Measurements from ENCODE around the gene WBP1L. TPM values are rescaled to one million over a fixed set of nuclear protein-coding genes. Genes with fewer than 3 reads are reported as not detected.
"Not testable (repeated sequence)": the region's sequence is repeated elsewhere in the genome, so short reads cannot be mapped to it uniquely, and the experiment has no call there.

WBP1L gene
- total RNA-seq, 2 donors from 2014 or later = 15.7 to 16.7 TPM

DNA sequence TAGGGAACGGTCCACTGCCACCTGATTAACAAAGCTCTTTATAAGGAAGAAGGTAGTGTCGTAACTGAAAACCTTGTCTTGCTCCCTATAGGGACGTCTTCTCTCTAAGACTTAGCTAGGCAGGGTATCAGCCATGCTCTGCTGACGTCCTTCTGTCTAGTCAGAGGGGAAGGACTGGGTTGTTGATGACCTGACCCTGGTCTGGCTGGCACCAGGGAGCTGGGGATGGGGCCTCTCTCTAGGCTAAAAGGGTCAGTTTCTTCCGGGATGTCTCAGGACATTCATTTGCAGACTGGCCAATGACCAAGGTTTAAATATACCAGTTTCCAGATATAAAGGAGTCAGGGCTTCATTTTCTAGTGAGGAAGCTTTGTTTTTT is 83.8 kb downstream of the WBP1L start:
- H3K27ac Mint-ChIP-seq = no peak overlapping the region
- H3K9me3 Mint-ChIP-seq = no peaks in the 10 kb centered on the region
- ATAC-seq (no peak), DNase-seq (ENCODE audit: low spot score in 2 of 2) (no peak)
- H3K36me3 Mint-ChIP-seq = no peaks in the 10 kb centered on the region

DNA sequence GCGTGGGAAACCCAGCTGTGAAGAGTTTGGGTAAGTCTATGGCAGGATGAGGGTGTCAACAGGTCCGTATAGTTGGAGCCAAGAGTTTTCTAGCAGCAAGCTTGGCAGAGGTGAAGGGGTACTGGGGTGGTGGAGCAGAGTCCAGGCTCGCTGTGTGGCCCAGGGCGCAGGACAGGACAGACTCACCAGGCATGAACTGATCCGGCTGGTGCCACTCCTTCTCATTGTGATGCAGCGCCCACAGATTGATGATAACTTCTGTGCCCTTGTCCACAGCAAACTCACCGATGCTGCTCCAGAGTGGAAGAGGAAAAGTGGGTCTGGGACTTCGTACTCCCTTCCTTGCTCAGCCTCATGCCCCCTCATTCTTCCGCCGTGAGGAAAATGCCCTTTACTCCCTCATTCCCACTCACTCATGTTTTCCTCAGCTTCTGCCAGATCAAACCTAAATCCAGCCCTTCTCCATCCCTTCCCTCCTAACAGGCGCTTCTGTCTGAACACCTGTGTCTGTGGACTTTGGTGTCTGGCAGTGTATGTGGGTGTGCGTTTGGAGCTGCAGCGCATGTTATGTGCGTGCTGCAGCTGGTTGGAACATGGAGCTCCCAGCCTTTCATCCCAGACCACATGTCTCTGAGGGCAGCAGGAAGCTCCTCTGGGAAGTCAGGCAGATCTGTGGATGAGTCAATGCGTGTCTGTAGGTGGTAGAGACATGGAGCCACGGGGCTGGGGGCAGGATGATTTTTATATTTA is 87.7 kb downstream of the WBP1L start:
- Mint-ChIP-seq H3K36me3 (no peaks in the 10 kb centered on the region), H3K9me3 (no peaks in the 10 kb centered on the region), H3K27ac (no peak overlapping the region)
- ATAC-seq (no peak), DNase-seq (ENCODE audit: low spot score in 2 of 2) (no peak)

DNA sequence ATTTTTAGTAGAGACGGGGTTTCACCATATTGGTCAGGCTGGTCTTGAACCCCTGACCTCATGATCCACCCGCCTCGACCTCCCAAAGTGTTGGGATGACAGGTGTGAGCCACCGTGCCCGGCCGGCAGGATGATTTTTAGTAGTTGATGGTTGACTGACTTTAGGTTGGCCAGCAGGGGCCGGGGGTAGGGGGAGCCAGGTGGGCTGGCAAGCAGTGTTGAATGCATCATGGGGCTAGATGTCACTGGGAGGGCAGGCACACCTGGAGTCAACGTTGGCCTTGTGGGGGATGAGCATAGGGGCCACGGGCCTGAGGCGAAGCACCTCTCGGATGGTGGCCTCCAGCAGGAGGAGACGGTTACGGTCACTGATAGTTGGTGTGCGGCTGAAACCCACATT is 88.5 kb downstream of the WBP1L start:
- Mint-ChIP-seq H3K36me3 (no peaks in the 10 kb centered on the region), H3K27ac (no peak overlapping the region), H3K9me3 (no peaks in the 10 kb centered on the region)
- ATAC-seq = no peak
- DNase-seq (ENCODE audit: low spot score in 2 of 2) = no peak

DNA sequence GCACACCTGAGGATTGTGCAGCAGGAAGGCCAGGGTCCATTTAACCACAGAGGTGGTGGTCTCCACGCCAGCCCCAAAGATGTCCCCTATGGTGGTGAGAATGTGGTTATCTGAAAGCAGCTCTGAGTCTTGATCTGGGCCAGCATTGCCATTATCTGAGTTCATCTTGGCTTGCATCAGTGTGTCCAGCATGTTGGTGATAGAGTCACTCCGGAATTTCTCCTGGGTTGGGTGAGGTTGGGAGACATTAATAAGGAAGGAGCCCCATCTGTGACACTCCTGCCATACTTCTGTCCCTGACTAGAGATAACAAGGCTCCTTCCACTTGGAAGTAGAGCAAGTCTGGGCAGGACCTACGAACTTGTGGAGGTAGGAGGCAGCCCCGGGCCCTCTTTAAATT is 89.2 kb downstream of the WBP1L start:
- no peak for DNase-seq (ENCODE audit: low spot score in 2 of 2)
- no peak for ATAC-seq
- Mint-ChIP-seq H3K9me3 (peaks cover 0 to 4% of the 10 kb centered on the region in 2 donors), H3K27ac (no peak overlapping the region), H3K36me3 (peaks cover 0 to 6% of the 10 kb centered on the region in 2 donors)

DNA sequence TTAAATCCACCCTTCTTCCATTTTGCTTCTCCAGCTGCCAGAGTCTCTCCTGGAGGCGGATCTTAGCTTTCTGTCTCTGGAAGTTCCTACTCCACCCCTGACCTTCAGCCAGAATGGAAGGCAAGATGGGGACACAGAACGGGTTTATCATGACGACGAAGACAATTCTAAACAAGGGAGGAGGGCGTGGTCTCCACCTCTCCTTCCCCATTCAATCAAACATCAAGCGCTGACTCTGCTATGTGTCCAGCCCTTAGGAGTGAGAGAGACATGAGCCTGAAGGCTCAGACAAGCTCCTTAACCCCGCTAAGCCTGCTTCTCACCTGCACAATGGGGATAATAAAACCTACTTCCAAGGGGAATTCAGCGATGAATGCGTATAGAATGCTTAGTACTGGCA is 90.4 kb downstream of the WBP1L start:
- H3K9me3 Mint-ChIP-seq = peaks cover 0 to 6% of the 10 kb centered on the region in 2 donors
- peaks cover 0 to 9% of the 10 kb centered on the region in 2 donors for H3K36me3 Mint-ChIP-seq
- ATAC-seq (no peak), DNase-seq (ENCODE audit: low spot score in 2 of 2) (no peak)
- no peak overlapping the region for H3K27ac Mint-ChIP-seq

DNA sequence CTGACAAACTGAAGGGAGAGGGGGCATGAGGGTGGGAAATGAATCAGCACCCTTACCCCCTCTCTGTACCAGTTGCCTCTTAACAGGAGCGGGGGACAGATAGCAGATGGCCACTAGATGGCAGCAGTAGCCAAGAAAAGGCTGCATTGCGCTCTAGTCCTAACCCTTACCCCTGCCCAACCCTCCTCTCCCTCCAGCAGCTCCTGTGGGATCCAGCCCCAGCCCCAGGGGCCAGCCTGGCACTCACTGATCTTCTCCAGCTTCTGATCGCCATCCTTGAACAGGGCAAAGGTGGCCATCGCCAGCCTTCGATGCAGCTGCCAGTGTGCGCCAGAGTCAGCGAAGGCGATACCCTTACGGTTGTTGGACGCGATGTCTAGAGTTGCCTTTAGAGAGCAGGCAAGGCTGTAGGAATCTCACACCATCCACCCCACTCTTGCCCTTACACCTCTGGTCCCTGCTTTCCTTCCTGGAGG is 91.3 kb downstream of the WBP1L start:
- peak; percentile 99 for ATAC-seq
- Mint-ChIP-seq H3K36me3 (peaks cover 0 to 9% of the 10 kb centered on the region in 2 donors), H3K27ac (no peak overlapping the region), H3K9me3 (peaks cover 0 to 6% of the 10 kb centered on the region in 2 donors)
- peak; percentile 65 to 79 for DNase-seq (ENCODE audit: low spot score in 2 of 2)

DNA sequence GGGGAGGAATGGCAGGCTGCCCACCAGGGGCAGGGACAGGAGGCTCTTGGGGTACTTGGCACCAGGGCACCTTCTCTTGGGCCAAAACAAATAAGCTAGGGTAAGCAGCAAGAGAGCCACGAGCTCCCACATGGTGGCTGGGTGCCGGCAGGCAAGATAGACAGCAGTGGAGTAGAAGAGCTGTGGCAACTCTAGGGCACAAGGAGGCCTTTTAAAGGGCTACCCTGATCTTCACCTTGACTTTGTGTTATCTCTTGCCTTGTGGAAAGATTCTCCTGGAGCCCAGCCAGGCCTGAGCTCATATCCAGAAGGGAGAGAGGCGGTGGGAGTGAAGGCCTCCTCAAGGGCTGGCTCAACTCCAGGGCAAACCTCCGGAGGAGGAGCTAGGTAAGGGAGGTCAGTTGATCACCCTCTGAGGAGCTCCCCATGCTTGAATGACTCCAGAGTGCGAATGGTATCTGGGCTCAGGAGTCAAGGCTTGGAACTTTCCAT is 93.5 kb downstream of the WBP1L start, which contains the start of gene CYP17A1:
CYP17A1 (minus strand) TSS at position 184 of the 492 bp plus-strand sequence; CDS start at position 132, 52 bp downstream.
- ATAC-seq (no peak), DNase-seq (ENCODE audit: low spot score in 2 of 2) (no peak)
- Mint-ChIP-seq H3K27ac (no peak within 1 kb of the TSS), H3K36me3 (peaks cover 0 to 9% of the 10 kb centered on the region in 2 donors), H3K9me3 (peaks cover 0 to 6% of the 10 kb centered on the region in 2 donors)

DNA sequence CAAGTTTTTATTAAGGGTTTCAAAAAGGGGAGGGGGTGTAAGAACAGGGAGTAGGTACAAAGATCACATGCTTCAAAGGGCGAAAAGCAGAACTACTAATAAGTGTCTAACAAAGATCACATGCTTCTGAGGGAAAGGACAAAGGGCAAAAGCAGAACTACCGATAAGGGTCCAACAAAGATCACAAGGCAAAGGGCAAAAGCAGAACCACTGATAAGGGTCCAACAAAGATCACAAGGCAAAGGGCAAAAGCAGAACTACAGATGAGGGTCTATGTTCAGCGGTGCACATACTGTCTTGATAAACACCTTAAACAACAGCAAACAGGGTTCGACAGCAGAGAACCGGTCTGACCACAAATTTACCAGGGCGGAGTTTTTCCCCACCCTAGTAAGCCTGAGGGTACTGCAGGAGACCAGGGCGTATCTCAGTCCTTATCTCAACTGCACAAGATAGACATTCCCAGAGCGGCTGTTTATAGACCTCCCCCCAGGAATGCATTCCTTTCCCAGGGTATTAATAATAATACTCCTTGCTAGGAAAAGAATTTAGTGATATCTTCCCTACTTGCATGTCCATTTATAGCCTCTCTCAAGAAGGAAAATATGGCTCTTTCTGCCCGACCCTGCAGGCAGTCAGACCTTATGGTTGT is 94.7 kb downstream of the WBP1L start:
- not testable (repeated sequence) for ATAC-seq; H3K36me3 Mint-ChIP-seq; DNase-seq (ENCODE audit: low spot score in 2 of 2); H3K27ac Mint-ChIP-seq; H3K9me3 Mint-ChIP-seq

DNA sequence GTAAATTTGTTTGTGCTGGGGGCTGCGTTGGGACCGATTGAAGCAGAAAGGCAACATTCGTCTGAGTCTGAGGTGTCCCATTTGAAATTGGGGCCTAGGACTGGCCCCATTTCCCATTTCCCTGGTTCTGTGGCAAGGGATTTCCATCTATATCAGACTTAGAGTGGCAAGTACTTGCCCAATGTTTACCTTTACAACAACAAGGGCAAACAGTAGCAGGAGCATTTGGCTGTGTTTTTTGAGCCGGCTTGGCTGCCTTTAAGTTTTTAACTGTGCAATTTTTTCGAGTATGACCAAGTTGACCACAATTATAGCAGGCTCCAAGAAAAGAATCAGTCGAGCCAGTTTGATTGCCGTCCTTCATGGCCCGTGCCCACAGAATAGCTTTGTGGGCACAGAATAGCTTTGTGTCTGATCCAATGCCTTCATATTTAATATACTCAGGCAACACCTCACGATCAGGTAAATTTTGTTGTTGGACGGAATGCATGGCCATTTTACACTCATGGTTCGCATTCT is 98.1 kb downstream of the WBP1L start:
- peak in 1 of 2 donors; percentile 13 for DNase-seq (ENCODE audit: low spot score in 2 of 2)
- H3K36me3 Mint-ChIP-seq = peaks cover 0 to 9% of the 10 kb centered on the region in 2 donors
- ATAC-seq = no peak
- H3K9me3 Mint-ChIP-seq = peaks cover 0 to 6% of the 10 kb centered on the region in 2 donors
- no peak overlapping the region for H3K27ac Mint-ChIP-seq

DNA sequence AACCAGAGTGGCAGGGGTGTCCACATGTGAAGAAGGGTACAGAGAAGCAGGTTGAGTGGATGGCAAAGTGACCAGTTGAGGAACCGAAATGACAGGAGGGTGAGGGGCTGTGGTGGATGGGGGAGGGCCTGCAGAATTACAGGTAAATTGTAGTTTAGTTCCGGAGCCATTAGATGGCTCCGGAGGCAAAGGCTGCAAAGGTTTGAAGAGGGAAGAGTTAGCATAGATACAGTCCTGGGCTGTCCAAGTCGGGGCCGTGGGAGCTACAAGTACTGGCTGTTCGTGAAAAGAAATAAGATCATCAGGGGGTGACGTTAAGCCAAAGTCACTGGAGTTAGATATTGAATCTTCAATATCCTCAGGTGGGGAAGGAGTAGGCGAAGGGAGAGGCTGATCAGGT is 99.4 kb downstream of the WBP1L start:
- not testable (repeated sequence) for H3K9me3 Mint-ChIP-seq, H3K27ac Mint-ChIP-seq, H3K36me3 Mint-ChIP-seq, ATAC-seq
- DNase-seq (ENCODE audit: low spot score in 2 of 2) = peak in 1 of 2 donors; percentile 6

DNA sequence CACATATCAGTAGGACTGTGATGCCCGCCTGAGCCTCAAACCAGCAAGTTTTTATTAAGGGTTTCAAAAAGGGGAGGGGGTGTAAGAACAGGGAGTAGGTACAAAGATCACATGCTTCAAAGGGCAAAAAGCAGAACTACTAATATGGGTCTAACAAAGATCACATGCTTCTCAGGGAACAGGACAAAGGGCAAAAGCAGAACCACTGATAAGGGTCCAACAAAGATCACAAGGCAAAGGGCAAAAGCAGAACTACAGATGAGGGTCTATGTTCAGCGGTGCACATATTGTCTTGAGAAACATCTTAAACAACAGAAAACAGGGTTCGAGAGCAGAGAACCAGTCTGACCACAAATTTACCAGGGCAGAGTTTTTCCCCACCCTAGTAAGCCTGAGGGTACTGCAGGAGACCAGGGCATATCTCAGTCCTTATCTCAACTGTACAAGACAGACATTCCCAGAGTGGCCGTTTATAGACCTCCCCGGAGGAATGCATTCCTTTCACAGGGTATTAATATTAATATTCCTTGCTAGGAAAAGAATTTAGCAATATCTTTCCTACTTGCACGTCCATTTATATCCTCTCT is 100.5 kb downstream of the WBP1L start:
- ATAC-seq; H3K36me3 Mint-ChIP-seq; H3K9me3 Mint-ChIP-seq; H3K27ac Mint-ChIP-seq; DNase-seq (ENCODE audit: low spot score in 2 of 2): not testable (repeated sequence)

DNA sequence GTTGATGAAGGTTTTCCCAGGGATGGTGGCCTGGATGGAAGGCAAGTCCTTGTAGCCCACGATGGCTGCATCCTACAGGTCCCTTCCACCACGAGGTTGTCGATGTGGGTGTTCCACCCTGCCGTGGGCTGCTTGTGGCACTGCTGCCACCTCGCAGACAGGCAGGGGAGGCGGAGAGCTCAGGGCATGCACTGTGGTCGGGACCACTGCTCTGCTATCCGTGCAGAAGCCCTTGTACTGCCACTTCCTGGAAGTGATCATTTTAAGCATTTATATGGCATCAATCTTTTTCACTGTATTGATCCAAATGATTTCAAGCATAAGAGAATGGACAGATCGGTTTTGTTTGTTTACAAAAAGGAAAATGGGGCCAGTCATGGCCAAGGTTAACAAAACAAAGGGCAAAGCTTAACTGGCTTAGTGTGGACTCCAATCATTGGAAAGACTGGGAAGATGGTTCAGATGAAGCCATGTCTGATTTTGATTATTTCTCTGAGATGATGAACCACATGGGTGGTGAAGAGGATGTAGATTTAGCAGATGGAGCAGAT is 101.7 kb downstream of the WBP1L start:
- Mint-ChIP-seq H3K27ac (no peak overlapping the region), H3K36me3 (no peaks in the 10 kb centered on the region), H3K9me3 (no peaks in the 10 kb centered on the region)
- DNase-seq (ENCODE audit: low spot score in 2 of 2) = no peak
- ATAC-seq = no peak

DNA sequence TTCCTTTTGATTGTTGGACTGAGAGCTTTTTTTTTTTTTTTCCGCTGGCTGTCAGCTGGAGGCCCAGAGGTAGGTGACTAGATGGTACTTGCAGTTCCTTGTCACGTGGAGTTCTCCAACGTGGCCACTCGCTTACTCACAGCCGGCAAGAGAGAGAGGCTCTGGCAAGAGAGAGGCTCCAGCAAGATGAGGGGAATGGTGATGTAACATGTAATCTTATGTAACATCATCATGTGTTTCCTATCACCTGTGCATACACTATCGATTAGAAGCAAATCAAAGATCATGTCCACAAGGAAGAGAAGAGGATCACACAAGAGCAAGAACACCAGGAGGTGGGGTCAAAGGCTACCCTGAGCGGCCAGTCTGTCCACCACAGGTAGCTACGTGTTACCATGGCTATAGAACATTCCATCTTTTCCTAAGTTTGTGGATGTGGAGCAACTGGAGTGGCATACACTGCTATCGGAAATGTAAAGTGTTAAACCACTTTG is 106.3 kb downstream of the WBP1L start:
- ATAC-seq (no peak), DNase-seq (ENCODE audit: low spot score in 2 of 2) (no peak)
- H3K9me3 Mint-ChIP-seq = no peaks in the 10 kb centered on the region
- peaks cover 0 to 5% of the 10 kb centered on the region in 2 donors for H3K36me3 Mint-ChIP-seq
- H3K27ac Mint-ChIP-seq = no peak overlapping the region

DNA sequence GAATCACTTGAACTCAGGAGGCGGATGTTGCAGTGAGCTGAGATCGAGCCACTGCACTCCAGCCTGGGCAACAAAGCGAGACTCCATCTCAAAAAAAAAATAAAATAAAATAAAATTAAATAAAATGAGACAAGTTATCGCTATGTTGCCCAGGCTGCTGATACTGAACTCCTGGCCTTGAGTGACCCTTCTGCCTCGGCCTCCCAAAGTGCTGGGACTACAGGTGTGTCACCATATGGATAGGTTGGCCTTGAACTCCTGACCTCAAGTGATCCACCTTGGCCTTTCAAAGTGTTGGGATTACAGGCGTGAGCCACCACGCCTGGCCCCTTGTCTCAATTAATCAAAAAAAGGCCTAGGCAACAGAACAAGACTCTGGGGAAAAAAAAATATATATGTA is 109.5 kb downstream of the WBP1L start:
- not testable (repeated sequence) for H3K9me3 Mint-ChIP-seq; H3K27ac Mint-ChIP-seq; DNase-seq (ENCODE audit: low spot score in 2 of 2); H3K36me3 Mint-ChIP-seq; ATAC-seq

DNA sequence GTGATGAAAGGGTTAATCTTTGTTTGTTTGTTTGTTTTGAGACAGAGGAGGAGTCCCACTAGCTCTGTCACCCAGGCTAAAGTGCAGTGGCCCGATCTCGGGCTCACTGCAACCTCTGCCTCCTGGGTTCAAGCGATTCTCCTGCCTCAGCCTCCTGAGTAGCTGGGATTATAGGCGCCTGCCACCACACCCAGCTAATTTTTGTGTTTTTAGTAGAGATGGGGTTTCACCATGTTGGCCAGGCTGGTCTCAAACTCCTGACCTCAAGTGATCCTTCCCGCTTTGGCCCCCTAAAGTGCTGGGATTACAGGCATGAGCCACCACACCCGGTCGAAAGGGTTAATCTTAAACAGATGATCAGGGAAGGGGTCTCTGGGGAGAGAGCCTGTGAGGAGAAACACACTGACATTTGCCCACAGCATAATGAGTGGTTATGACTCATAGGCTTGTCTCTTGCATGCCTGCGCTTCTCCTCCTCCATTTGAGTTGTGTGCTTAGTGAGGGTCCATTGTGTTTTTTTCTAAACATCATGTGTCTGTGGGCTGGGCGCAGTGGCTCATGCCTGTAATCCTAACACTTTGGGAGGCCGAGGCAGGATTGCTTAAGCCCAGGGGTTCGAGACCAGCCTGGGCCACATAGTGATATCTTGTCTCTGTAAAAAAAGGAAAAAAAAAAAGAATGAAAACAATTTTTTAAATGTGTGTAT is 112.1 kb downstream of the WBP1L start:
- H3K9me3 Mint-ChIP-seq; DNase-seq (ENCODE audit: low spot score in 2 of 2); ATAC-seq; H3K36me3 Mint-ChIP-seq: not testable (repeated sequence)
- peak overlapping the region in 1 of 2 donors; percentile 78 for H3K27ac Mint-ChIP-seq

All from activated naive CD4-positive, alpha-beta T cell treated with anti-CD3 and anti-CD28 coated beads, Interleukin-2, amount 50 U/mL, for 72 hours (primary cell).